ENCODE data around the gene CCDC171.

CCDC171 gene

GRCh38 chr9:15909297-15909696 lies 356.5 kb downstream of the CCDC171 start:
- Histone ChIP-seq H3K27me3 (ENCODE audit: insufficient read depth, poor library complexity, severe bottlenecking) (no peaks in the 10 kb centered on the region), H3K27ac (replicated peaks) (no peak overlapping the region), H3K4me3 (replicated peaks; ENCODE audit: insufficient read depth, low read length) (no peak overlapping the region)
- TF ChIP-seq SPI1 (IDR thresholded peaks at IDR 0.05; ENCODE audit: borderline replicate concordance, low read depth) (no peak), REST (IDR thresholded peaks at IDR 0.05; ENCODE audit: insufficient replicate concordance, low read depth) (no peak), CTCF (IDR thresholded peaks at IDR 0.05; ENCODE audit: insufficient read depth, low read length) (no peak), POLR2AphosphoS5 (IDR thresholded peaks at IDR 0.05; ENCODE audit: low read depth) (no peak), GABPA (IDR thresholded peaks at IDR 0.05; ENCODE audit: low read depth) (no peak)
- DNase-seq (ENCODE audit: low read depth in 1 of 2, low spot score in 1 of 2) = no peak

- Histone ChIP-seq H3K4me3 (replicated peaks; ENCODE audit: insufficient read depth, low read length) (no peak overlapping the region), H3K27me3 (ENCODE audit: insufficient read depth, poor library complexity, severe bottlenecking) (no peaks in the 10 kb centered on the region), H3K27ac (replicated peaks) (no peak overlapping the region)
- no peak for DNase-seq (ENCODE audit: low read depth in 1 of 2, low spot score in 1 of 2)
- no peak for TF ChIP-seq CTCF (IDR thresholded peaks at IDR 0.05; ENCODE audit: insufficient read depth, low read length)
- no peak for TF ChIP-seq GABPA (IDR thresholded peaks at IDR 0.05; ENCODE audit: low read depth)
- TF ChIP-seq REST (IDR thresholded peaks at IDR 0.05; ENCODE audit: insufficient replicate concordance, low read depth) = no peak
- TF ChIP-seq SPI1 (IDR thresholded peaks at IDR 0.05; ENCODE audit: borderline replicate concordance, low read depth) = no peak
- TF ChIP-seq POLR2AphosphoS5 (IDR thresholded peaks at IDR 0.05; ENCODE audit: low read depth) = no peak
These were observed 362.9 kb downstream of the CCDC171 start for GRCh38 chr9:15915711-15916110.

- H3K27me3 ChIP-seq (ENCODE audit: insufficient read depth, poor library complexity, severe bottlenecking) = no peaks in the 10 kb centered on the region
- H3K27ac ChIP-seq (replicated peaks) = no peak overlapping the region
- DNase-seq (ENCODE audit: low read depth in 1 of 2, low spot score in 1 of 2) = no peak
- no peak for TF ChIP-seq GABPA (IDR thresholded peaks at IDR 0.05; ENCODE audit: low read depth)
- TF ChIP-seq POLR2AphosphoS5 (IDR thresholded peaks at IDR 0.05; ENCODE audit: low read depth) = no peak
- no peak for TF ChIP-seq REST (IDR thresholded peaks at IDR 0.05; ENCODE audit: insufficient replicate concordance, low read depth)
- no peak for TF ChIP-seq CTCF (IDR thresholded peaks at IDR 0.05; ENCODE audit: insufficient read depth, low read length)
- TF ChIP-seq SPI1 (IDR thresholded peaks at IDR 0.05; ENCODE audit: borderline replicate concordance, low read depth) = no peak
- H3K4me3 ChIP-seq (replicated peaks; ENCODE audit: insufficient read depth, low read length) = no peak overlapping the region
These were observed 374.3 kb downstream of the CCDC171 start for GRCh38 chr9:15927161-15927560.

All from HL-60 (cell line).